ENCODE data around the gene PIGQ.

The PIGQ gene

GRCh38 chr16:569445-570254 is at the start of gene PIGQ:
TSS of gene PIGQ (plus strand) at chr16:569968. CDS start at chr16:574075, 4,107 bp downstream.
- DNase-seq: peak; percentile 80

- no peak for DNase-seq
Measured at GRCh38 chr16:520847-521246, 48.9 kb upstream of the PIGQ start.

GRCh38 chr16:521381-522210 is 48.2 kb upstream of the PIGQ start:
- no peak for DNase-seq

- no peak for DNase-seq
Measured at GRCh38 chr16:522320-523096, 47.3 kb upstream of the PIGQ start.

GRCh38 chr16:523097-523741 is 46.5 kb upstream of the PIGQ start:
- no peak for DNase-seq

- no peak for DNase-seq
Measured at GRCh38 chr16:524274-525040, 45.3 kb upstream of the PIGQ start.

GRCh38 chr16:525123-525519 is 44.6 kb upstream of the PIGQ start:
- DNase-seq: no peak

GRCh38 chr16:525520-526180 is 44.1 kb upstream of the PIGQ start:
- peak; percentile 14 for DNase-seq

GRCh38 chr16:526181-527014 is 43.4 kb upstream of the PIGQ start:
- peak; percentile 76 for DNase-seq

GRCh38 chr16:527015-527903 is 42.5 kb upstream of the PIGQ start, which contains the start of gene CAPN15:
TSS of gene CAPN15 (plus strand) at chr16:527712. CDS start at chr16:546839, 19,127 bp downstream.
- DNase-seq: peak; percentile 89

- DNase-seq: peak; percentile 44
Measured at GRCh38 chr16:528111-529011, 41.4 kb upstream of the PIGQ start.

- DNase-seq: peak; percentile 44
Measured at GRCh38 chr16:529012-529575, 40.7 kb upstream of the PIGQ start.

GRCh38 chr16:530111-530817 is 39.5 kb upstream of the PIGQ start:
- DNase-seq: no peak

- DNase-seq: no peak
Measured at GRCh38 chr16:531494-532125, 38.2 kb upstream of the PIGQ start.

GRCh38 chr16:533391-534123 is 36.2 kb upstream of the PIGQ start:
- no peak for DNase-seq

- DNase-seq: no peak
Measured at GRCh38 chr16:534135-534534, 35.6 kb upstream of the PIGQ start.

Measured in OCI-M1 (cell line).